Astrocyte of the cerebellum (primary cell): ENCODE results near the gene EXOSC7.

Source experiments
- DNase-seq: peaks from one replicate; pipeline ENCODE4 v3.0.0-alpha.2; 2011; ENCODE audit warnings: low read depth
- H3K4me3 ChIP-seq: 2 replicates; pipeline ENCODE4 v1.5.1; 2011; ENCODE audit warnings: mild to moderate bottlenecking, low read depth, low read length, moderate library complexity
- CTCF ChIP-seq: IDR thresholded peaks from 2 replicates; pipeline ENCODE4 v1.5.1; 2012; ENCODE audit warnings: low read length, low read depth, moderate library complexity, mild to moderate bottlenecking; ENCODE audit errors: missing control alignments
- in situ Hi-C: cut with HindIII; loops from 2 replicates; pipeline ENCODE4 v1.10.0; 2017; ENCODE audit warnings: low sequenced_read_pairs

The EXOSC7 gene

GRCh38 chr3:45024542-45025255 is 48.7 kb downstream of the EXOSC7 start:
- in situ Hi-C loops: loop anchor here (25.0 kb wide), 2 partner anchors 188 to 638 kb away; no protein-coding TSS in a partner anchor
- no peak overlapping the region for H3K4me3 ChIP-seq
- DNase-seq: no peak
- no peak for TF ChIP-seq CTCF

GRCh38 chr3:45026038-45026437 is 50.0 kb downstream of the EXOSC7 start, which contains the start of gene CLEC3B:
Gene CLEC3B (plus strand): TSS chr3:45026303. CDS start chr3:45026363, 60 bp downstream.
- TF ChIP-seq CTCF: no peak
- no peak within 1 kb of the TSS for H3K4me3 ChIP-seq
- in situ Hi-C loops: loop anchor here (25.0 kb wide), 2 partner anchors 186 to 636 kb away; no protein-coding TSS in a partner anchor
- DNase-seq: no peak

GRCh38 chr3:45026957-45027356 is 50.9 kb downstream of the EXOSC7 start:
- TF ChIP-seq CTCF: no peak
- no peak for DNase-seq
- no peak overlapping the region for H3K4me3 ChIP-seq
- in situ Hi-C loops: loop anchor here (25.0 kb wide), 2 partner anchors 185 to 635 kb away; no protein-coding TSS in a partner anchor

- TF ChIP-seq CTCF: no peak
- no peak for DNase-seq
- no peak overlapping the region for H3K4me3 ChIP-seq
- in situ Hi-C loops: loop anchor here (25.0 kb wide), 2 partner anchors 185 to 635 kb away; no protein-coding TSS in a partner anchor
These were observed 51.4 kb downstream of the EXOSC7 start for GRCh38 chr3:45027441-45027840.

- in situ Hi-C loops: loop anchor here (25.0 kb wide), 2 partner anchors 183 to 633 kb away; no protein-coding TSS in a partner anchor
- DNase-seq: no peak
- no peak overlapping the region for H3K4me3 ChIP-seq
- no peak for TF ChIP-seq CTCF
These were observed 53.2 kb downstream of the EXOSC7 start for GRCh38 chr3:45029216-45029615.

- no peak overlapping the region for H3K4me3 ChIP-seq
- no peak for DNase-seq
- in situ Hi-C loops: loop anchor here (25.0 kb wide), 2 partner anchors 183 to 633 kb away; no protein-coding TSS in a partner anchor
- TF ChIP-seq CTCF: no peak
These were observed 53.6 kb downstream of the EXOSC7 start for GRCh38 chr3:45029661-45030060.
